HG03060 (cell line): ENCODE measurements around the gene FHAD1.

Experiments used
- ATAC-seq: cut with Tn5 transposase; IDR thresholded peaks from one replicate; pipeline ENCODE4 v1.9.1; 2021; ENCODE audit warnings: low read depth, moderate number of reproducible peaks; ENCODE audit not compliant: unreplicated experiment

The FHAD1 gene

GRCh38 chr1:15218287-15219279, 28.4 kb upstream of the FHAD1 start:
- ATAC-seq = no peak

GRCh38 chr1:15219280-15220023, 27.6 kb upstream of the FHAD1 start:
- no peak for ATAC-seq

GRCh38 chr1:15220024-15220392, 27.0 kb upstream of the FHAD1 start:
- no peak for ATAC-seq

- ATAC-seq = no peak
Measured at GRCh38 chr1:15220825-15221431, 26.1 kb upstream of the FHAD1 start.

GRCh38 chr1:15222653-15223303, 24.2 kb upstream of the FHAD1 start:
- no peak for ATAC-seq

- no peak for ATAC-seq
Measured at GRCh38 chr1:15224259-15224869, 22.7 kb upstream of the FHAD1 start.

GRCh38 chr1:15224974-15225373, 22.0 kb upstream of the FHAD1 start:
- ATAC-seq = no peak

GRCh38 chr1:15225461-15225860, 21.6 kb upstream of the FHAD1 start:
- no peak for ATAC-seq

- ATAC-seq = no peak
Measured at GRCh38 chr1:15226388-15227255, 20.4 kb upstream of the FHAD1 start.

- no peak for ATAC-seq
Measured at GRCh38 chr1:15229707-15230131, 17.3 kb upstream of the FHAD1 start.

GRCh38 chr1:15231714-15232201, 15.3 kb upstream of the FHAD1 start:
- ATAC-seq = peak; percentile 92

GRCh38 chr1:15233689-15234088, 13.3 kb upstream of the FHAD1 start:
- ATAC-seq = no peak

- ATAC-seq = no peak
Measured at GRCh38 chr1:15236321-15236721, 10.7 kb upstream of the FHAD1 start.

- ATAC-seq = no peak
Measured at GRCh38 chr1:15236746-15237145, 10.3 kb upstream of the FHAD1 start.

GRCh38 chr1:15238789-15239188, 8.2 kb upstream of the FHAD1 start:
- no peak for ATAC-seq

GRCh38 chr1:15242766-15243165, 4.3 kb upstream of the FHAD1 start:
- no peak for ATAC-seq

- ATAC-seq = no peak
Measured at GRCh38 chr1:15243275-15244043, 3.6 kb upstream of the FHAD1 start.

- no peak for ATAC-seq
Measured at GRCh38 chr1:15244813-15245212, 2.2 kb upstream of the FHAD1 start.
